HEK293 (cell line): Measurements from ENCODE around the gene CXCL6.

ENCODE experiments used
- CTCF ChIA-PET: fragments of 350-600 bp; formaldehyde crosslinking; extraction: SDS; loops from one replicate; lab custom pipeline; 2021; ENCODE audit warnings: antibody characterized with exemption; lab: Yijun Ruan, JAX
- POLR2A ChIA-PET: fragments of 300-600 bp; formaldehyde crosslinking; extraction: SDS; loops from one replicate; lab custom pipeline; 2020; ENCODE audit warnings: antibody characterized with exemption, inconsistent platforms; lab: Yijun Ruan, JAX
- H3K27ac ChIP-seq: fragments of 200-500 bp; sonication (Bioruptor generic); 2 replicates; pipeline ENCODE4 v1.5.1; 2014; ENCODE audit warnings: low read depth, low read length, control low read depth, inconsistent platforms; ENCODE audit errors: extremely low read depth
- H3K36me3 ChIP-seq, 2 experiments: fragments of 200-500 bp in 1 of 2; sonication (Bioruptor generic) in 1 of 2; 1 replicate in 1 of 2; 2 replicates in 1 of 2; pipeline ENCODE4 v1.5.1; 2014 to 2017; ENCODE audit warnings: inconsistent platforms in 2 of 2, low read length in 2 of 2; ENCODE audit not compliant: control insufficient read depth in 2 of 2, insufficient read depth in 1 of 2
- H3K4me1 ChIP-seq: fragments of 200-500 bp; sonication (Bioruptor generic); 2 replicates; pipeline ENCODE4 v1.5.1; 2014; ENCODE audit warnings: mild to moderate bottlenecking, low read length, inconsistent platforms; ENCODE audit not compliant: control insufficient read depth, insufficient read depth
- H3K4me3 ChIP-seq: 2 replicates; pipeline ENCODE4 v1.5.1; 2011; ENCODE audit warnings: low read depth, mild to moderate bottlenecking, control low read depth, low read length, moderate library complexity
- H3K9me3 ChIP-seq: fragments of 200-500 bp; sonication (Bioruptor generic); 2 replicates; pipeline ENCODE4 v1.5.1; 2014; ENCODE audit warnings: low read depth, low read length, inconsistent platforms; ENCODE audit not compliant: control insufficient read depth, insufficient read depth
- BCL11A ChIP-seq: fragments of 450-650 bp; formaldehyde crosslinking; IDR thresholded peaks from 2 replicates; pipeline ENCODE4 v1.5.1; 2016; ENCODE audit warnings: low read depth, missing biosample characterization, missing genetic modification characterization
- GLIS2 ChIP-seq: fragments of 450-650 bp; formaldehyde crosslinking; IDR thresholded peaks from 2 replicates; pipeline ENCODE4 v1.5.1; 2016; ENCODE audit warnings: missing biosample characterization, missing genetic modification characterization
- HOXA7 ChIP-seq: sonication (generic); formaldehyde crosslinking; IDR thresholded peaks from 2 replicates; pipeline ENCODE4 v1.8.1; 2022; ENCODE audit warnings: missing genetic modification reagents, borderline replicate concordance
- KLF9 ChIP-seq: fragments of 450-650 bp; formaldehyde crosslinking; IDR thresholded peaks from 2 replicates; pipeline ENCODE4 v1.5.1; 2016; ENCODE audit warnings: missing biosample characterization, missing genetic modification characterization, low read depth
- SCRT1 ChIP-seq: fragments of 450-650 bp; formaldehyde crosslinking; IDR thresholded peaks from 2 replicates; pipeline ENCODE4 v1.5.1; 2016; ENCODE audit warnings: missing biosample characterization, missing genetic modification characterization, borderline replicate concordance
- SCRT2 ChIP-seq: fragments of 450-650 bp; formaldehyde crosslinking; IDR thresholded peaks from 2 replicates; pipeline ENCODE4 v1.5.1; 2016; ENCODE audit warnings: missing biosample characterization, missing genetic modification characterization
- ZBTB7A ChIP-seq: fragments of 450-650 bp; formaldehyde crosslinking; IDR thresholded peaks from 2 replicates; pipeline ENCODE4 v1.5.1; 2016; ENCODE audit warnings: low read depth, missing biosample characterization, missing genetic modification characterization
- ZNF10 ChIP-seq: fragments of 450-650 bp; formaldehyde crosslinking; IDR thresholded peaks from 2 replicates; pipeline ENCODE4 v1.5.1; 2017; ENCODE audit warnings: missing biosample characterization, missing genetic modification characterization
- ZNF138 ChIP-seq: fragments of 450-650 bp; formaldehyde crosslinking; IDR thresholded peaks from 2 replicates; pipeline ENCODE4 v1.5.1; 2016; ENCODE audit warnings: missing biosample characterization, missing genetic modification characterization, borderline replicate concordance
- ZNF239 ChIP-seq: fragments of 450-650 bp; formaldehyde crosslinking; IDR thresholded peaks from 2 replicates; pipeline ENCODE4 v1.5.1; 2016; ENCODE audit warnings: missing biosample characterization, missing genetic modification characterization
- ZNF341 ChIP-seq: fragments of 450-650 bp; formaldehyde crosslinking; IDR thresholded peaks from 2 replicates; pipeline ENCODE4; 2016; ENCODE audit warnings: low read depth, missing biosample characterization, missing genetic modification characterization
- ZNF354C ChIP-seq: fragments of 450-650 bp; formaldehyde crosslinking; IDR thresholded peaks from 2 replicates; pipeline ENCODE4 v1.5.1; 2016; ENCODE audit warnings: missing biosample characterization, missing genetic modification characterization, low read depth, borderline replicate concordance
- ZNF366 ChIP-seq: fragments of 450-650 bp; formaldehyde crosslinking; conservative IDR thresholded peaks from 2 replicates; pipeline ENCODE4 v1.5.1; 2016; ENCODE audit warnings: missing biosample characterization, missing genetic modification characterization
- ZNF510 ChIP-seq: fragments of 450-650 bp; formaldehyde crosslinking; IDR thresholded peaks from 2 replicates; pipeline ENCODE4 v1.5.1; 2018; ENCODE audit warnings: mild to moderate bottlenecking, missing genetic modification characterization, missing biosample characterization; ENCODE audit not compliant: insufficient replicate concordance
- ZNF624 ChIP-seq: fragments of 450-650 bp; formaldehyde crosslinking; IDR thresholded peaks from 2 replicates; pipeline ENCODE4 v1.5.1; 2017; ENCODE audit warnings: missing biosample characterization, missing genetic modification characterization
- ZNF626 ChIP-seq: fragments of 450-650 bp; sonication (Bioruptor Pico); formaldehyde crosslinking; IDR thresholded peaks from 2 replicates; pipeline ENCODE4 v1.5.1; 2018; ENCODE audit warnings: missing biosample characterization, missing genetic modification characterization, inconsistent platforms
- ZNF664 ChIP-seq: fragments of 450-650 bp; formaldehyde crosslinking; IDR thresholded peaks from 2 replicates; pipeline ENCODE4 v1.5.1; 2016; ENCODE audit warnings: missing biosample characterization, missing genetic modification characterization
- ZNF785 ChIP-seq: fragments of 450-650 bp; formaldehyde crosslinking; IDR thresholded peaks from 2 replicates; pipeline ENCODE4 v1.5.1; 2016; ENCODE audit warnings: missing biosample characterization, missing genetic modification characterization
- ZNF791 ChIP-seq: fragments of 450-650 bp; formaldehyde crosslinking; IDR thresholded peaks from 2 replicates; pipeline ENCODE4 v1.5.1; 2016; ENCODE audit warnings: missing biosample characterization, missing genetic modification characterization
- TF ChIP-seq, protein P1 (sequence below): fragments of 450-650 bp; formaldehyde crosslinking; IDR thresholded peaks from 2 replicates; pipeline ENCODE4 v1.5.1; 2016; ENCODE audit warnings: missing biosample characterization, missing genetic modification characterization
- TF ChIP-seq, protein P2 (sequence below): fragments of 450-650 bp; formaldehyde crosslinking; IDR thresholded peaks from 2 replicates; pipeline ENCODE4 v1.5.1; 2016; ENCODE audit warnings: missing biosample characterization, missing genetic modification characterization

CXCL6 gene

DNA sequence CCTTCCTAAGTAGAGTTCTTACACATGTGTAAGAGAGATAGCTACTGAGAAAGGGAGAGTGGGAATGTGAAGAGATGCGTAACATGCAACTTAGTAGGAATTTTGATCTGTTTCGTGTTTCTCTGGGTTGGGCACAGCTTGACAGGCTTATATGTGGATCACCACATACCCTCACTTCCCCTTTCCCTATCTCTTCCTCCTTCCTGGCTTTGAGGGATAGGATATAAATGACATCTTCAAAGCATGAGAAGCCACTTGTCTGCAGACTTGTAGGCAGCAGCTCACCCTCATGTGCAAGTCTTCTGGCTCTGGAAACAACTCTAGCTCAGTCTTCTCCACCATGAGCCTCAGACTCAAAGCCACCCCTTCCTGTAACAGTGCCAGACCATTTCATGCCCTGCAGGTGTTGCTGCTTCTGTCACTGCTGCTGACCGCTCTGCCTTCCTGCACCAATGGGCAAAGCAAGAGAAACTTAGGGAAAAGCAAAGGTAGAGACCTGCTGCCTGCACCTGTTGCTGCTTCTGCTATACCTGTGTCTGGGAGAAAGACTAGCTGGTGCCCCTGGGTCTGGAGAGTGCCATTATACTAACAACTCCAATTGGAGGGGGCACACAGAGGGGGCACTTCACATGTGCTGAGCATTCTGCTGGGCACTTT, 11.2 kb downstream of the CXCL6 start:
- H3K9me3 ChIP-seq = no peaks in the 10 kb centered on the region
- no peak overlapping the region for H3K27ac ChIP-seq
- ChIA-PET CTCF (interaction anchor here (0.6 kb wide), 1 partner anchor 447 kb away, joined by 3 read pairs; no protein-coding TSS in a partner anchor), POLR2A (no interaction called here)
- H3K36me3 ChIP-seq = no peaks in the 10 kb centered on the region
- no peak overlapping the region for H3K4me3 ChIP-seq
- H3K4me1 ChIP-seq = no peaks in the 10 kb centered on the region
- TF ChIP-seq ZNF664 (tag by site-specific recombination) (no peak), ZNF626 (tag by site-specific recombination) (no peak), BCL11A (tag by site-specific recombination) (no peak), KLF9 (tag by site-specific recombination) (no peak), ZNF366 (no peak), SCRT2 (tag by site-specific recombination) (peak; percentile 84), SCRT1 (tag by site-specific recombination) (peak; percentile 79), ZNF10 (tag by site-specific recombination) (no peak)
- TF ChIP-seq, protein P1, sequence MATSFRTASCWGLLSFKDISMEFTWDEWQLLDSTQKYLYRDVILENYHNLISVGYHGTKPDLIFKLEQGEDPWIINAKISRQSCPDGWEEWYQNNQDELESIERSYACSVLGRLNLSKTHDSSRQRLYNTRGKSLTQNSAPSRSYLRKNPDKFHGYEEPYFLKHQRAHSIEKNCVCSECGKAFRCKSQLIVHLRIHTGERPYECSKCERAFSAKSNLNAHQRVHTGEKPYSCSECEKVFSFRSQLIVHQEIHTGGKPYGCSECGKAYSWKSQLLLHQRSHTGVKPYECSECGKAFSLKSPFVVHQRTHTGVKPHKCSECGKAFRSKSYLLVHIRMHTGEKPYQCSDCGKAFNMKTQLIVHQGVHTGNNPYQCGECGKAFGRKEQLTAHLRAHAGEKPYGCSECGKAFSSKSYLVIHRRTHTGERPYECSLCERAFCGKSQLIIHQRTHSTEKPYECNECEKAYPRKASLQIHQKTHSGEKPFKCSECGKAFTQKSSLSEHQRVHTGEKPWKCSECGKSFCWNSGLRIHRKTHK (tag by site-specific recombination) = no peak

- no peak overlapping the region for H3K27ac ChIP-seq
- H3K4me3 ChIP-seq = no peak overlapping the region
- POLR2A ChIA-PET = no interaction called here
- CTCF ChIA-PET = no interaction called here
- no peaks in the 10 kb centered on the region for H3K9me3 ChIP-seq
- H3K36me3 ChIP-seq = no peaks in the 10 kb centered on the region
- no peaks in the 10 kb centered on the region for H3K4me1 ChIP-seq
- no peak for TF ChIP-seq ZNF354C (tag by site-specific recombination)
- no peak for TF ChIP-seq HOXA7 (CRISPR knock-in tag)
- TF ChIP-seq ZNF510 (tag by site-specific recombination) = no peak
- no peak for TF ChIP-seq GLIS2 (tag by site-specific recombination)
- TF ChIP-seq ZNF785 (tag by site-specific recombination) = no peak
- no peak for TF ChIP-seq ZNF138 (tag by site-specific recombination)
- no peak for TF ChIP-seq ZBTB7A
- TF ChIP-seq, protein P2, sequence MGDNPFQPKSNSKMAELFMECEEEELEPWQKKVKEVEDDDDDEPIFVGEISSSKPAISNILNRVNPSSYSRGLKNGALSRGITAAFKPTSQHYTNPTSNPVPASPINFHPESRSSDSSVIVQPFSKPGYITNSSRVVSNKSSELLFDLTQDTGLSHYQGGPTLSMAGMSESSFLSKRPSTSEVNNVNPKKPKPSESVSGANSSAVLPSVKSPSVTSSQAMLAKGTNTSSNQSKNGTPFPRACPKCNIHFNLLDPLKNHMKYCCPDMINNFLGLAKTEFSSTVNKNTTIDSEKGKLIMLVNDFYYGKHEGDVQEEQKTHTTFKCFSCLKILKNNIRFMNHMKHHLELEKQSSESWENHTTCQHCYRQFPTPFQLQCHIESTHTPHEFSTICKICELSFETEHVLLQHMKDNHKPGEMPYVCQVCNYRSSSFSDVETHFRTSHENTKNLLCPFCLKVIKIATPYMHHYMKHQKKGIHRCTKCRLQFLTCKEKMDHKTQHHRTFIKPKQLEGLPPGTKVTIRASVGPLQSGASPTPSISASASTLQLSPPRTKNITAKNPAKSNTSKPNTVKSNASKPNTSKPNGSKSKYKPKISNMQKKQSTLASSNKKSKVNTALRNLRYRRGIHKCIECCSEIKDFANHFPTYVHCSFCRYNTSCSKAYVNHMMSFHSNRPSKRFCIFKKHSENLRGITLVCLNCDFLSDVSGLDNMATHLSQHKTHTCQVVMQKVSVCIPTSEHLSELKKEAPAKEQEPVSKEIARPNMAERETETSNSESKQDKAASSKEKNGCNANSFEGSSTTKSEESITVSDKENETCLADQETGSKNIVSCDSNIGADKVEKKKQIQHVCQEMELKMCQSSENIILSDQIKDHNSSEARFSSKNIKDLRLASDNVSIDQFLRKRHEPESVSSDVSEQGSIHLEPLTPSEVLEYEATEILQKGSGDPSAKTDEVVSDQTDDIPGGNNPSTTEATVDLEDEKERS (tag by site-specific recombination) = no peak
- no peak for TF ChIP-seq ZNF239 (tag by site-specific recombination)
- no peak for TF ChIP-seq ZNF624
- no peak for TF ChIP-seq ZNF791 (tag by site-specific recombination)
- TF ChIP-seq ZNF341 = no peak
These were observed 11.8 kb downstream of the CXCL6 start for GRCh38 chr4:73848183-73848777.
